Activated T-cell treated with anti-CD3 and anti-CD28 coated beads for 4 hours (primary cell): ENCODE data around the gene SORBS1.

Source experiments
- DNase-seq: peaks from one replicate; pipeline ENCODE4 v3.0.0-alpha.2; 2020

The SORBS1 gene

DNA sequence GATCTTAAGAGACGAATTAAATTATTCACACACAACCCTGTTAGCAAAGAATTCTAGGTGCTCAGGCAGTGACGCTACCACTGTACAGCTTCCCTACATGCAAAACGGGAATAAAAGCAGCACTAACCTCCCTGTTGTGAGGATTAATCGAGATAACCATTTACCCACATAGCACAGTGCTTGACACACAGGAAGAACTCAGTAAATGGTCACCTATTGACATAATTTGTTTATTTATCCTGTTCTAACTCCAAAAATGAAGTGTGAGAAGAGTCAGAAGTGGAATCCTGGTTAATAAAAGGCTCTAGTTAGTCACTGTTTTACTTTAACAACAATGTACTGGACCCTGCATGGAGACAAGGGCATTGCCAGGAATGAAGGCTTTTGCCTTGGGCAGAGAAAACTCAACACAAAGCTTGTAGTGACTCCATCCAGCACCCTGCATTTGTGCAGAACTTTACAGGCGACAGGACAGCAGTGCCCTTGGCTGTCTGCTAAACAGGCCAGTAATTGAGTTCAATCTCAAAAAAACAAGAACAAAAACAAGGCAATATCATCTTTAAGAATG is 103.8 kb downstream of the SORBS1 start:
- no peak for DNase-seq

GRCh38 chr10:95456516-95456915 is 104.7 kb downstream of the SORBS1 start:
- no peak for DNase-seq

DNA sequence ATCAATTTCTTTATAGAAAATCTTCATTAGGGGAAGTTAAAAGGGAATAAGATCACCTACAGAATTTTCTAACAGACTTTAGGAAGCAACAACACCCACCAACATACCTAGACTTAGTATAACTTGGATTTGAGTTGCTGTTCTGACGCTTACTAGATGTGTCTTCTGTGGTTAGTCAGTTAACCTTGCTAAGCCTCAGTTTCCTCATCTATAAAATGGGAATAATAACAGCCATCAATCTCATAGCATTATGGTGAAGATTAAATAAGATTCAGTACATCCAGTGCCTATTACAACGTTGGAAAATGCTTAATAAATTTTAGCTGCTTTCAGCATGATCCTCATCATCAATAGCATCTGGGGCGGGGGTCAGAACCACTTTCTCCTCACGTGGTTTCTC is 106.2 kb downstream of the SORBS1 start:
- no peak for DNase-seq

DNA sequence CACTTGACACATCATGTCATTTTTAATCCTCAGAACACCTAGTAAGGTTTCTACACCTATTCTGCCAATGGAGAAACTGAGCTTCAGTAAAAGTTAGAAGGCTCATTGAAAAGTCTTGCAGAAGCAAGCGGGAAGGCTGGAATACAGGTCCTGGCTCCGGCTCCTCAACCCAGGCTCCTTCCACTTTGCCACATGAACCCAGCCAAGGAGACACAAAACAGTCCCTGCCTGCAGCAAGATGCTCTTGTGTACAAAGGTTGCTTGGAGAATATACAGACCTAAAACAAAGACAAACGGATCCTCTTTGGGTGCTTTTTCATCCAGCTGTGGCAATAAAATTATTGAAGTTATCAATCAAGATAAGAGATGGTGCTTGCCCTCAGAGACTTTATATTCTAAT is 106.8 kb downstream of the SORBS1 start:
- no peak for DNase-seq

GRCh38 chr10:95451568-95452524 is 109.3 kb downstream of the SORBS1 start:
- DNase-seq, result no peak

GRCh38 chr10:95451150-95451549 is 110.0 kb downstream of the SORBS1 start:
- no peak for DNase-seq

DNA sequence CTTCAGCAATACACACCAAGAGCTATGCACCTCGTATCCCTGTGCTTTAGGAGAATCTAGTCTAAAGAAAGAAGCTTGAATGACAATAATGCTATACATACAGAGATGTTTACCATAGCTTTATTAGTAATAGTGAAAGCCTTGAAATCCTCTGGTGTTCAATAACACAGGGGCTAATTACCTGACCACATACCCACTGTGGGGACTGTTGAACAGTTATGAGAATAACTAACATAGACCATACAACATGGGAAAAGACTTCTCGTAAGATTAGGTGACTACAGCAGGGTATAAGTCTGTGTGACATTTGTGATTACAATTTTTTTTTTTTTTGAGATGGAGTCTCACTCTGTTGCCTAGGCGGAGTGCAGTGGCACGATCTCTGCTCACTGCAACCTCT is 111.0 kb downstream of the SORBS1 start:
- no peak for DNase-seq

- no peak for DNase-seq
Measured at GRCh38 chr10:95447685-95448084, 113.5 kb downstream of the SORBS1 start.

DNA sequence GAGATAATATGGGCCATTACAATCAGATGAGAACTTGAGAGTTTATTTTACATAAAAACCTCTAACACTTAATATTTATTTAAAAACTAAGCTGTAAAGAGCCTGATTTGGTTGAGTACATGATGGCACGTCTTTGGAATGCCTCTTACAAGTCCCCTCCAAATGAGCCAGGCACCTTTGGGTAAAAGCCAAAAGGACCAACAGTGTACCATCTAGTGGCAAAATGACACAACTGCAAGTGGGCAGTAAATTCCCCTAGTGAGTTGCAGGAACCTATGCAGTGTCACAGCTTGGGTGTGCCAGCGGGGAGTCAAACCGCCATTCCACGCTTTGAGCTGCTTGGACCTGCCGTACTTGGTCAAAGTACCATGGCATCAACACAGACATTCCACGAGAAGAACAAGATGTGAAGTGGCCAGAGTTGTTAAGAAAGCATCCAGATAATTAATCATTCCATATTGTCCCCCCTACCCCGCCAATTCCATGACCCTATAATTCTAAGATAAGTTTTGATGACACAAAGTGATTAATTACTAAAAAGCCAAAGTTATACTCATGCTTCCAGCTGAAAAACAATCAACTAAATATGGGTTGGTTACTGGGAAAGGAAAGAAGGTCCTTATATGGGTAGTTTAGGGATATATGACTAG is 115.2 kb downstream of the SORBS1 start:
- no peak for DNase-seq

DNA sequence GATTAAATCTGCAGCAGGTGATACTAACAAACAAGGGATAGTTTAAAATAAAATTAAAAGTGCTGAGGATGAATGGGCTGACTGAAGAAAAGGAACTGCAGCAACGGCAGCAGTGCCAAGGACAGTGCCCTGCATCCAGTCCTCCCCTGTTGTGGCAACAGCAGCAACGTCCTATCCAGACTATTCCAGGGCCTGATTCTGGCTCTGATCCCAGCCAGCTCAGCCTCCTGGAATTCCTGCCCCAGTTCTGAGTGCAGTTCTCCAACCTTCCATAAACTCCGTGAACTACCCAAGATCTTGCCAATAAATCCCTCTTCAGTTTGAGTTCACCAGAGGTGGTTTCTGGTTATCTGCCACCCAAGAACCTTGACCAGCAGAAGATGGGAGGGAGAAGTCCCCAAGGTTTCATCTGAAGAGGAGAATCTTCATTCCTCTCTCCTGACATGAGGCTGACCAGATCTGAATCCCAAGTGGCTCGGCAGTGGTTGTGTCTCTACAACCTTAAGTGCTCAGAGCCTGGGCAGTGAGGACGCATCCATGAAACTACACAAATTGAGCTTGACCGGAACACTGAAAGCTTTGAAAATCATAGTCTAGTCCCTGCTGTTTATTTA is 115.8 kb downstream of the SORBS1 start:
- DNase-seq, result no peak

DNA sequence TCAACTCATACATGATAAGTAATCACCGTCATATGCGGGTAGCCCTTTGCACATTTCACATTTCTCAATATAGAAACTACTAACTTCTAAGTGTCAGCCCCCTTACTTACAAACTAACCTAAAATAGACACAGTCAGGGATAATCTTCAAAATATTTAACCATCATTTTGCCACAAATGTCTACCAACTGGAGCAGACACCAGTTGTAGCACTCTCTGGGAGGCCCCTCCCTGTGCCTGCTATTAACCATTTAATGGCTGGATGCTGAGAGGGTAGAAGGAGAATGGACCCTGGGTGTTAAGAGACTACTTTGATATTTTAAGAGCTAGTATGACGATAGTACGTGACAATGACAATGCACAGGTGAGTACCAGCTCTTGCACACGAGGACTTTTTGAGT is 116.4 kb downstream of the SORBS1 start:
- DNase-seq, result no peak

GRCh38 chr10:95443636-95444035 is 117.5 kb downstream of the SORBS1 start:
- no peak for DNase-seq

GRCh38 chr10:95442341-95442740 is 118.8 kb downstream of the SORBS1 start:
- DNase-seq, result no peak

DNA sequence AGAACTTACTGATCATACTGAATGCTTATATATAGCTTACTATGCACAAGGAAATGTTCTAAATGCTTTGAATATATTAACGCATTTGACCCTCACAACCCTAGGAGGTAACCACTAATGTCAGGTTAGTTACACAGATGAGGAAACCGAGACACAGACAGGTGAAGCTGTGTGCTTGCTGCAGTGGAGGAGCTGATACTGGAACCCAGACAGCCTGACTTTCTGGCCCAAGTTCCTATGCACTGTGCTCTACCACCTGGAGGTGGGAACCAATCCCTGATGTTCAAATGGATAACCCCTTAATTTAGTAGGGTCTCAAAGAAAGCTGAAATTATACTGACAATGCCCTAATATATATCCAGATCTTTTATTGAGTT is 119.6 kb downstream of the SORBS1 start:
- DNase-seq, result no peak

GRCh38 chr10:95440756-95441546 is 120.2 kb downstream of the SORBS1 start:
- DNase-seq, result no peak

DNA sequence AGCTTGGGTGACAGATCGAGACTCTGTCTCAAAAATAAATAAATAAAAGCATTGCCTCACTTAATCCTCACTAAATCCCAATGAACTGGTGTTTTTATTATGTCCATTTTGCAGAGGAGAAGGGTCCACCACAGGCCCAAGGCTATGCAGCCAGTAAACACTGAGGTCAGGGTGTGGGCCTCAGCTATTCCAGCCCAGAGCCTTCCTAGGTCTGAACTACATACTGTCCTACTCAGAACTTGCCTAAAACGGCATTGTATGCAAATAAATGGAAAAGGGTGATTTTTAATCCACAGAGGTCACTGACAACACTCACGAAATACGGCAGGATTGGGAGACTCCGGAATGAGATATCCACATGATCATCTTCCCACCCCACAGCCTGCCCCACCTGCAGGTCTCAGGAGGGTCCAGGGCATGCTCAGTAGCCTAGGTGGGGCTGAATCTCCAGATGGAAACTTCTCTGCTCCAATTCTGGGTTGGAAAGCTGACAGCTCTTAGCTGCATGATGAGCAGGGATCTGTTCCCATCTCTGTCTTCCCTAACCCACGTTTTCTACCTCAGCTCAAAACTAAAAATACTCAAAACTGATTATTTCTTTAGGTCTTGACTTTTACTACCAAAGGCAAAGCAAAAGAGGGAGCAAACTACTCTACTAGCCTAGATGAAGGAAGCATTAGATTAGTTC is 121.0 kb downstream of the SORBS1 start:
- no peak for DNase-seq

DNA sequence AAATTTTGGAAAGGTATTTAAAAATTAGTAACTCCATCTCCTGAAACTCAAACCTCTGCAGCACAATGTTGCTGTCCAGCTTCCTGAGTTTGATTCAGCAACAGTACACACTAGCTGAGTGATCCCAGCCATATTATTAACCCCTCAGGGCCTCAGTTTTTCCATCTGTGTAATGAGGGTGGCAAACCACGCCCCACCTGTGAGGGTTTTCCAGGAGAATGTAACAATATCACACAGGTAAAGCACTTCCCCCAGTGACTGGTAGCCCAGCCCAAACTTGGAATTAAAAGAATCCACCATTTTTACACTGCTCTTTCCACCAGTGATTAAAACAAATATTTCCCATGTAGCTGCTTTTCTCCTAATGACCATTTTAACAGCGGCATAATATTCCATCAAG is 122.4 kb downstream of the SORBS1 start:
- DNase-seq, result no peak

- no peak for DNase-seq
Measured at GRCh38 chr10:95437669-95438068, 123.5 kb downstream of the SORBS1 start.

DNA sequence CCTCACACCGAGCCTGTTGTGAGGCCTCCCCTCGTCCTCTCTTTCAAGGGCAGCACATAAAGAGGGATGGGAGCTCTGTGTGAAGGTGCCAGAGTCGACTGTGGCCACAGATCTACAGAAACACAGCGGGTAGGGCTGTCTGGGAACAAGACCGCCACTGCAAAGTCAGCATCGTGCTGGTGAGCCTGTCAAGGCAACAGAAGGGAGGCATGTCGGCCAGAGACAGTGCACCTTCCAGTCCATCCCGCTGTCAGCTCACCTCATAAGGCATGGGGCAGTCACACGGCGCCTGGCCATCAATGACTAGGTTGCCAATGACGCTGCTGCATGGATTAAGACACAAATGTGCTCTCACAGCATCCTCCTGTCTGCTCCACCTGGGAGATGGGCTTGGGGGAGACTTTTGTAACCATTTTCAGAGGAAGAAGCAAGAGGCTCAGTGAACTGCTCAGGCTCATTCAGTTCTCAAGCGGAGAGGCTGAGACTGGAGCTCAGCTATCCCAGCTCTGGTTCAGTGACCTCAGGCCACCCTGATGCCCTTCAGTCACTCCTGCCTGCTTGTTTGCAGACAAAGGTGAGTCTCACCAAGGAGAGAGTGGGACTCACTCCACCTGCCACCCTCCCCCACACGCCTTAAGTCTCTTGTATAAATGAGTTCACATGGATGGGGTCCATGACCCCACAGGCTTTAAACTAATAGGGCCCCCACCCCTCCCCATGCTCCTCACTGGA is 125.5 kb downstream of the SORBS1 start:
- DNase-seq, result no peak

- no peak for DNase-seq
Measured at GRCh38 chr10:95434583-95434982, 126.6 kb downstream of the SORBS1 start.

GRCh38 chr10:95431900-95432342 is 129.2 kb downstream of the SORBS1 start:
- no peak for DNase-seq
